ENCODE results near the gene MRNIP.

Gene MRNIP

GRCh38 chr5:179904463-179905160 lies 46.0 kb upstream of the MRNIP start:
- in situ Hi-C loops (cut with HindIII; ENCODE audit: low sequenced_read_pairs): no loop called here
- no peak for DNase-seq (ENCODE audit: low read depth)
- H3K4me3 ChIP-seq (ENCODE audit: low read depth, low read length): no peak overlapping the region
- TF ChIP-seq, protein P1, sequence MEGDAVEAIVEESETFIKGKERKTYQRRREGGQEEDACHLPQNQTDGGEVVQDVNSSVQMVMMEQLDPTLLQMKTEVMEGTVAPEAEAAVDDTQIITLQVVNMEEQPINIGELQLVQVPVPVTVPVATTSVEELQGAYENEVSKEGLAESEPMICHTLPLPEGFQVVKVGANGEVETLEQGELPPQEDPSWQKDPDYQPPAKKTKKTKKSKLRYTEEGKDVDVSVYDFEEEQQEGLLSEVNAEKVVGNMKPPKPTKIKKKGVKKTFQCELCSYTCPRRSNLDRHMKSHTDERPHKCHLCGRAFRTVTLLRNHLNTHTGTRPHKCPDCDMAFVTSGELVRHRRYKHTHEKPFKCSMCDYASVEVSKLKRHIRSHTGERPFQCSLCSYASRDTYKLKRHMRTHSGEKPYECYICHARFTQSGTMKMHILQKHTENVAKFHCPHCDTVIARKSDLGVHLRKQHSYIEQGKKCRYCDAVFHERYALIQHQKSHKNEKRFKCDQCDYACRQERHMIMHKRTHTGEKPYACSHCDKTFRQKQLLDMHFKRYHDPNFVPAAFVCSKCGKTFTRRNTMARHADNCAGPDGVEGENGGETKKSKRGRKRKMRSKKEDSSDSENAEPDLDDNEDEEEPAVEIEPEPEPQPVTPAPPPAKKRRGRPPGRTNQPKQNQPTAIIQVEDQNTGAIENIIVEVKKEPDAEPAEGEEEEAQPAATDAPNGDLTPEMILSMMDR (IDR thresholded peaks at IDR 0.05; ENCODE audit: low read depth, low read length, missing control alignments): no peak

DNA sequence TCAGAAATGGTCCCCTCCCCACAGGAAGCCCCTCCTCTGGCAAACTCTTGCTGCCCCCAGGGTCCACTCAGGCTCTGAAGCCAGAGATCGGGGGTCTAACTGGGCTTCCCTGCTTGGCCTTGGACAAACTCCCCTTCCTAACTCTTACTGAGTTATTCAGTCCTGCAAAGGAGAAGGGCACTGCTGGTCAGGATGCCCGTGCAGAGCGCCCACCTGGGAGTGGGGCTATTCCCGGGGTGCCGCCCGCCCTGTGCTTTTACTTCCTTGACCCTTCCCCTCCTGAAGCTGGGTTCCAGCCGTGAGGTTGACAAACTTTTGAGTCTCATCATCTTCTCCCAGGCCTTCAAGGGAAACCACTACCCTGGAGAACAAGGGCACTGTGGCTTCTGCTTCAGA lies 44.1 kb upstream of the MRNIP start:
- no peak overlapping the region for H3K4me3 ChIP-seq (ENCODE audit: low read depth, low read length)
- DNase-seq (ENCODE audit: low read depth): no peak
- in situ Hi-C loops (cut with HindIII; ENCODE audit: low sequenced_read_pairs): no loop called here
- TF ChIP-seq, protein P1 (IDR thresholded peaks at IDR 0.05; ENCODE audit: low read depth, low read length, missing control alignments): no peak

DNA sequence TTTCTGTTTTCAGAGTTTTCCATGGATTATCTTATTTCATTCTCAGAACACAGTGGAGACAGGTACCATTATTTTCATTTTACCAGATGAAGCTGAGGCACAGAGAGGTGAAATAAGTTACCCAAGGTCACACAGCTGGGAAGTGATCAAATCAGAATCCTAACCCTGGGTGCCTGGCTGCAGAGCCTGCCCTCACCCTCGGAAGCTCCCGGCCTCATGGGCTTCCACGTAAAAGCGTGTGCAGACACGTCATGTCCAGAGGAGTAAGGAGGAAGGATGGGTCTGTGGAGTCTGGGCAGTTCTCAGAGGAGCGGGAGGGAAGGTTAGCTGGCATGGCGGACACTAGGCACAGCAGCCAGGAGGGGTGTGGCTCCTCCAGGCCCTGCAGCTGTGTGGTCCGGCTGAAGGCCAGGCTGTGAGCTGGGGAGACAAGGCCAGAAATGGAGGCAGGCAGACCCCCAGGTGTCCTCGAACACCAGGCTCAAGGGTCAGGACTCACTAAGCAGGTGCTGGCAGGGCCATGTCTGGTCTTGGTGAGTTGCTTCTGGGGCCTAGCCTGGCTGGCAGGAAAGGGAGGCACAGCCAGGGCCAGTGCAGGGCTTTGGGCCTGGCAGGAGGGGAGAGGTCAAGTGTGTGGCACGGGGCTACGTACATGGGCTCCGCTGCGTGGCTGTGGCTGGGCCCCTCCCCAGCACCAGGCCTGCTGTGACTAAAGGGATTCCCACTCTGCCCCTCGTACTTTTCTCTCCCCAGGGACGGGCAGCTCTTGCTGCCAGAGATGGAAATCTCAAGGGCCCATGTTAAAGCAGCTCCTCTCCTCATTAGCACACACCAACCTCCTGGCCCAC lies 43.5 kb upstream of the MRNIP start:
- in situ Hi-C loops (cut with HindIII; ENCODE audit: low sequenced_read_pairs): no loop called here

DNA sequence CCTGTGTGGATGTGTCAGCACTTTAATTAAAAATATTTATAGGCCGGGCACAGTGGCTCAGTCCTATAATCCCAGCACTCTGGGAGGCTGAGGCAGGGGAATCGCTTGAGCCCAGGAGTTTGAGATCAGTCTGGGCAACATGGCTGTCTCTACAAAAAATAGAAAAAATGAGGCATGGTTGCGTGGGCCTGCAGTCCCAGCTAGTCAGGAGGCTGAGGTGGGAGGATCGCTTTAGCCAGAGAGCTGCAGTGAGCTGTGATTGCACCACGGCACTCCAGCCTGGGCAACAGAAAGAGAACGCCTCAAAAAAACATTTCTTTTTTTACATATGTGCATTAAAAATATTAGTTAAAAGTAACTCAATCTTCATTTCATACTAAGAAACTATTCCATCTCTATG lies 42.8 kb upstream of the MRNIP start:
- TF ChIP-seq, protein P1 (IDR thresholded peaks at IDR 0.05; ENCODE audit: low read depth, low read length, missing control alignments): no peak
- DNase-seq (ENCODE audit: low read depth): no peak
- H3K4me3 ChIP-seq (ENCODE audit: low read depth, low read length): no peak overlapping the region
- in situ Hi-C loops (cut with HindIII; ENCODE audit: low sequenced_read_pairs): no loop called here

More for the DNA sequence above, 43.5 kb upstream of the MRNIP start:
- DNase-seq (ENCODE audit: low read depth): no peak
- no peak overlapping the region for H3K4me3 ChIP-seq (ENCODE audit: low read depth, low read length)
- TF ChIP-seq, protein P1 (IDR thresholded peaks at IDR 0.05; ENCODE audit: low read depth, low read length, missing control alignments): no peak

DNA sequence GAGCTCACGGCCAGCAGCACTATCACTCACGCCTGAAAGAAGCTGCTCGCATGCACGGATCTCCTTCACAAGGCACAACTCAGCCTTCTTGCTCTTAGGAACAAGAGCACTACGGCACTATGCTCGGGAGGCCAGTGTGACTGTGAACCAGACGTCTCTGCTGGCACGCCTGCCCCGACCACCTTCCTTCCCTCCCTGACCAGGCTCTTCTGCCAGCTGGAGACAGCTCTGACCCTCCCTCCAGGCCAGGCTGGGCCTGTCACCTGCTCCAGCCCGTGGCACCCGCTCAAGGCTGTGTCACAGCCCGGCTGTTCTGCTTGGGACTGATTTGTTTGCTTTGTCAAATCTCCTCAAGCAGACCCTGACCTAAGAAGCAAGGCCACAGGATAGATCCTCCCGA lies 42.1 kb upstream of the MRNIP start:
- in situ Hi-C loops (cut with HindIII; ENCODE audit: low sequenced_read_pairs): no loop called here

GRCh38 chr5:179900206-179900605 lies 41.6 kb upstream of the MRNIP start:
- in situ Hi-C loops (cut with HindIII; ENCODE audit: low sequenced_read_pairs): no loop called here
- TF ChIP-seq, protein P1 (IDR thresholded peaks at IDR 0.05; ENCODE audit: low read depth, low read length, missing control alignments): no peak
- H3K4me3 ChIP-seq (ENCODE audit: low read depth, low read length): no peak overlapping the region
- DNase-seq (ENCODE audit: low read depth): no peak

More for the DNA sequence above, 42.1 kb upstream of the MRNIP start:
- H3K4me3 ChIP-seq (ENCODE audit: low read depth, low read length): no peak overlapping the region
- DNase-seq (ENCODE audit: low read depth): no peak
- TF ChIP-seq, protein P1 (IDR thresholded peaks at IDR 0.05; ENCODE audit: low read depth, low read length, missing control alignments): no peak

All from astrocyte of the cerebellum (primary cell).